Mesenchymal stem cell (in vitro differentiated cells and primary cell): ENCODE measurements around the gene SNX14.

Experiments used
- DNase-seq: peaks from one replicate; pipeline ENCODE4 v3.0.0-alpha.2; 2013
- H2AFZ ChIP-seq: one replicate; pipeline ENCODE4 v1.6.1; 2013; ENCODE audit warnings: low read depth, mild to moderate bottlenecking, control low read depth, inconsistent platforms, low read length, moderate library complexity
- H2AK5ac ChIP-seq: 2 replicates; pipeline ENCODE4 v1.6.1; 2013; ENCODE audit warnings: low read length, moderate library complexity, mild to moderate bottlenecking, inconsistent platforms; ENCODE audit not compliant: severe bottlenecking
- H2BK120ac ChIP-seq: one replicate; pipeline ENCODE4 v1.6.1; 2013; ENCODE audit warnings: low read depth, mild to moderate bottlenecking, inconsistent platforms, low read length, moderate library complexity
- H2BK12ac ChIP-seq, 2 experiments: one replicate each; pipeline ENCODE4 v1.6.1; 2013; ENCODE audit warnings: inconsistent platforms in 2 of 2, low read length in 2 of 2, mild to moderate bottlenecking in 2 of 2, moderate library complexity in 2 of 2, control low read depth in 1 of 2
- H2BK15ac ChIP-seq: one replicate; pipeline ENCODE4 v1.6.1; 2013; ENCODE audit warnings: mild to moderate bottlenecking, low read depth, inconsistent platforms; ENCODE audit not compliant: poor library complexity, severe bottlenecking
- H2BK5ac ChIP-seq: 2 replicates; pipeline ENCODE4 v1.6.1; 2013; ENCODE audit warnings: low read depth, mild to moderate bottlenecking, low read length, control low read depth, inconsistent platforms; ENCODE audit not compliant: poor library complexity, severe bottlenecking
- H3K14ac ChIP-seq, 2 experiments: one replicate each; pipeline ENCODE4 v1.6.1; 2013; ENCODE audit warnings: inconsistent platforms in 2 of 2, low read length in 2 of 2, control low read depth in 1 of 2, mild to moderate bottlenecking in 1 of 2, moderate library complexity in 1 of 2
- H3K18ac ChIP-seq, 2 experiments: one replicate each; pipeline ENCODE4 v1.6.1; 2013; ENCODE audit warnings: inconsistent platforms in 2 of 2, low read length in 2 of 2, control low read depth in 1 of 2, low read depth in 1 of 2, mild to moderate bottlenecking in 1 of 2
- H3K23ac ChIP-seq, 2 experiments: one replicate each; pipeline ENCODE4 v1.6.1; 2013; ENCODE audit warnings: inconsistent platforms in 2 of 2, low read length in 2 of 2, mild to moderate bottlenecking in 2 of 2, moderate library complexity in 2 of 2, control low read depth in 1 of 2
- H3K27ac ChIP-seq: 2 replicates; pipeline ENCODE4 v1.5.1; 2013; ENCODE audit warnings: mild to moderate bottlenecking, moderate library complexity, low read length, control low read depth, inconsistent platforms; ENCODE audit not compliant: poor library complexity, severe bottlenecking
- H3K27me3 ChIP-seq, 2 experiments: 2 replicates each; pipeline versions ENCODE4 v1.6.1 to v1.7.0; 2013; ENCODE audit warnings: low read length in 2 of 2, mild to moderate bottlenecking in 2 of 2, moderate library complexity in 2 of 2, control low read depth in 1 of 2, inconsistent platforms in 1 of 2; ENCODE audit not compliant: control insufficient read depth in 1 of 2, insufficient read depth in 1 of 2
- H3K36me3 ChIP-seq, 2 experiments: 2 replicates each; pipeline versions ENCODE4 v1.6.1 to v1.7.0; 2013; ENCODE audit warnings: low read length in 2 of 2, control low read depth in 1 of 2, inconsistent platforms in 1 of 2, low read depth in 1 of 2, mild to moderate bottlenecking in 1 of 2; ENCODE audit not compliant: insufficient read depth in 2 of 2, control insufficient read depth in 1 of 2
- H3K4ac ChIP-seq, 2 experiments: one replicate each; pipeline ENCODE4 v1.6.1; 2013; ENCODE audit warnings: inconsistent platforms in 2 of 2, low read length in 2 of 2, mild to moderate bottlenecking in 2 of 2, moderate library complexity in 2 of 2, control low read depth in 1 of 2, low read depth in 1 of 2
- H3K4me1 ChIP-seq: 2 replicates; pipeline ENCODE4 v1.6.1; 2013; ENCODE audit warnings: low read depth, low read length, control low read depth; ENCODE audit not compliant: control insufficient read depth, insufficient read depth
- H3K4me2 ChIP-seq: 2 replicates; pipeline ENCODE4 v1.6.1; 2013; ENCODE audit warnings: low read length, mild to moderate bottlenecking, inconsistent platforms; ENCODE audit not compliant: poor library complexity, severe bottlenecking
- H3K4me3 ChIP-seq, 2 experiments: 2 replicates each; pipeline versions ENCODE4 v1.5.1 to v1.7.0; 2013; ENCODE audit warnings: low read length in 2 of 2, mild to moderate bottlenecking in 2 of 2, control low read depth in 1 of 2, low read depth in 1 of 2; ENCODE audit not compliant: insufficient read depth in 1 of 2
- H3K79me1 ChIP-seq: replicated peaks from 2 replicates; pipeline ENCODE4 v1.6.1; 2013; ENCODE audit warnings: mild to moderate bottlenecking, control low read depth, low read length, inconsistent platforms; ENCODE audit not compliant: poor library complexity, severe bottlenecking
- H3K9ac ChIP-seq: 2 replicates; pipeline ENCODE4 v1.7.0; 2013; ENCODE audit warnings: mild to moderate bottlenecking, low read length, moderate library complexity
- H3K9me3 ChIP-seq: 2 replicates; pipeline ENCODE4 v1.7.0; 2013; ENCODE audit warnings: mild to moderate bottlenecking, low read length; ENCODE audit not compliant: control insufficient read depth
- H4K8ac ChIP-seq: one replicate; pipeline ENCODE4 v1.6.1; 2013; ENCODE audit warnings: inconsistent platforms, mild to moderate bottlenecking, low read length, moderate library complexity
- H4K91ac ChIP-seq: one replicate; pipeline ENCODE4 v1.6.1; 2013; ENCODE audit warnings: mild to moderate bottlenecking, low read length, inconsistent platforms
- WGBS: methylation state at CpG from one replicate; pipeline ENCODE4 v1.1.7; 2013; ENCODE audit warnings: mixed read lengths; 5-methylcytosine and 5-hydroxymethylcytosine counted together

Gene SNX14

GRCh38 chr6:85641522-85641896 lies 47.9 kb upstream of the SNX14 start:
- Histone ChIP-seq H3K18ac (peak overlapping the region in 1 of 2 experiments; percentile 5), H4K91ac (no peak overlapping the region), H3K9ac (peak overlapping the region; percentile 96), H2BK120ac (no peak overlapping the region), H3K9me3 (no peaks in the 10 kb centered on the region), H3K27me3 (no peaks in the 10 kb centered on the region), H3K27ac (peak overlapping the region; percentile 59), H2BK15ac (no peak overlapping the region), H3K4ac (peak overlapping the region in 1 of 2 experiments; percentile 68), H2BK5ac (no peak overlapping the region), H2BK12ac (no peak overlapping the region), H2AFZ (no peak overlapping the region), H3K4me2 (peak overlapping the region; percentile 64), H3K14ac (no peak overlapping the region), H3K23ac (no peak overlapping the region), H3K4me3 (peak overlapping the region; percentile 99), H3K36me3 (peaks cover 11 to 43% of the 10 kb centered on the region in 2 experiments), H3K4me1 (peaks cover 4% of the 10 kb centered on the region), H4K8ac (no peak overlapping the region), H3K79me1 (no peaks in the 10 kb centered on the region), H2AK5ac (no peak overlapping the region)
- under 1% methylated on average over 14 of the region's 14 CpGs for WGBS
- peak; percentile 18 for DNase-seq

- no peak overlapping the region for H3K4ac ChIP-seq
- no peak overlapping the region for H2BK15ac ChIP-seq
- H3K4me3 ChIP-seq: peak overlapping the region in 1 of 2 experiments; percentile 99
- no peak overlapping the region for H2BK12ac ChIP-seq
- H2AK5ac ChIP-seq: no peak overlapping the region
- no peak overlapping the region for H4K91ac ChIP-seq
- peak overlapping the region; percentile 30 for H3K4me2 ChIP-seq
- peak overlapping the region; percentile 96 for H3K9ac ChIP-seq
- no peaks in the 10 kb centered on the region for H3K79me1 ChIP-seq
- H3K27ac ChIP-seq: no peak overlapping the region
- no peak overlapping the region for H3K23ac ChIP-seq
- H2BK5ac ChIP-seq: no peak overlapping the region
- no peak overlapping the region for H4K8ac ChIP-seq
- H3K18ac ChIP-seq: no peak overlapping the region
- peaks cover 15 to 50% of the 10 kb centered on the region in 2 experiments for H3K36me3 ChIP-seq
- no peak overlapping the region for H2AFZ ChIP-seq
- WGBS: 69% methylated on average over 3 of the region's 3 CpGs
- no peak for DNase-seq
- no peaks in the 10 kb centered on the region for H3K9me3 ChIP-seq
- H2BK120ac ChIP-seq: no peak overlapping the region
- no peaks in the 10 kb centered on the region for H3K27me3 ChIP-seq
- H3K14ac ChIP-seq: no peak overlapping the region
- H3K4me1 ChIP-seq: peaks cover 4% of the 10 kb centered on the region
These were observed 47.2 kb upstream of the SNX14 start for GRCh38 chr6:85640821-85641220.

- H4K91ac ChIP-seq: no peak overlapping the region
- H3K27me3 ChIP-seq: no peaks in the 10 kb centered on the region
- no peak overlapping the region for H2AFZ ChIP-seq
- H3K9ac ChIP-seq: no peak overlapping the region
- no peak overlapping the region for H4K8ac ChIP-seq
- no peak overlapping the region for H2BK12ac ChIP-seq
- H2BK120ac ChIP-seq: no peak overlapping the region
- no peak overlapping the region for H3K23ac ChIP-seq
- DNase-seq: no peak
- no peak overlapping the region for H2BK15ac ChIP-seq
- H3K4me3 ChIP-seq: no peak overlapping the region
- H3K14ac ChIP-seq: no peak overlapping the region
- no peak overlapping the region for H3K18ac ChIP-seq
- no peaks in the 10 kb centered on the region for H3K9me3 ChIP-seq
- H3K27ac ChIP-seq: no peak overlapping the region
- H3K4me2 ChIP-seq: no peak overlapping the region
- no peak overlapping the region for H2BK5ac ChIP-seq
- no peaks in the 10 kb centered on the region for H3K79me1 ChIP-seq
- H3K36me3 ChIP-seq: peaks cover 32 to 78% of the 10 kb centered on the region in 2 experiments
- H3K4ac ChIP-seq: no peak overlapping the region
- peaks cover 8% of the 10 kb centered on the region for H3K4me1 ChIP-seq
- H2AK5ac ChIP-seq: no peak overlapping the region
- 79% methylated on average over 3 of the region's 3 CpGs for WGBS
These were observed 43.9 kb upstream of the SNX14 start for GRCh38 chr6:85637579-85637978.

GRCh38 chr6:85632164-85632942 lies 38.7 kb upstream of the SNX14 start:
- Histone ChIP-seq H3K18ac (no peak overlapping the region), H3K79me1 (no peaks in the 10 kb centered on the region), H3K14ac (no peak overlapping the region), H3K23ac (no peak overlapping the region), H3K4me1 (peaks cover 5% of the 10 kb centered on the region), H3K27ac (peak overlapping the region; percentile 34), H2AFZ (no peak overlapping the region), H2BK120ac (no peak overlapping the region), H2BK12ac (no peak overlapping the region), H3K4me3 (no peak overlapping the region), H2BK5ac (no peak overlapping the region), H3K4me2 (no peak overlapping the region), H2BK15ac (no peak overlapping the region), H3K9me3 (no peaks in the 10 kb centered on the region), H4K91ac (no peak overlapping the region), H3K36me3 (peaks cover 29 to 90% of the 10 kb centered on the region in 2 experiments), H3K27me3 (no peaks in the 10 kb centered on the region), H3K9ac (no peak overlapping the region), H4K8ac (no peak overlapping the region), H2AK5ac (no peak overlapping the region), H3K4ac (no peak overlapping the region)
- no peak for DNase-seq
- 95% methylated on average over 6 of the region's 6 CpGs for WGBS
